ENCODE results near the gene PRKCH. TPM values are rescaled to one million over a fixed set of nuclear protein-coding genes. Genes with fewer than 3 reads are reported as not detected.

The PRKCH gene
- total RNA-seq, 1 donor = 3.3 TPM

- no peaks in the 10 kb centered on the region for H3K79me2 ChIP-seq (ENCODE audit: insufficient read depth, low read length)
- no peaks in the 10 kb centered on the region for H3K9me3 ChIP-seq (ENCODE audit: low read depth, low read length)
- no peak overlapping the region for H2AFZ ChIP-seq (ENCODE audit: low read length)
- no peak for DNase-seq (ENCODE audit: insufficient read length, low spot score, missing footprints)
- H3K36me3 ChIP-seq (ENCODE audit: insufficient read depth, low read length) = no peaks in the 10 kb centered on the region
- H3K4me3 ChIP-seq (ENCODE audit: insufficient read depth, low read length) = peak overlapping the region; percentile 47
- H4K20me1 ChIP-seq (ENCODE audit: insufficient read depth, low read length) = no peaks in the 10 kb centered on the region
- peaks cover 32% of the 10 kb centered on the region for H3K4me1 ChIP-seq (ENCODE audit: insufficient read depth, low read length)
- H3K4me2 ChIP-seq (ENCODE audit: insufficient read depth, low read length) = peak overlapping the region; percentile 73
- TF ChIP-seq, protein P1, sequence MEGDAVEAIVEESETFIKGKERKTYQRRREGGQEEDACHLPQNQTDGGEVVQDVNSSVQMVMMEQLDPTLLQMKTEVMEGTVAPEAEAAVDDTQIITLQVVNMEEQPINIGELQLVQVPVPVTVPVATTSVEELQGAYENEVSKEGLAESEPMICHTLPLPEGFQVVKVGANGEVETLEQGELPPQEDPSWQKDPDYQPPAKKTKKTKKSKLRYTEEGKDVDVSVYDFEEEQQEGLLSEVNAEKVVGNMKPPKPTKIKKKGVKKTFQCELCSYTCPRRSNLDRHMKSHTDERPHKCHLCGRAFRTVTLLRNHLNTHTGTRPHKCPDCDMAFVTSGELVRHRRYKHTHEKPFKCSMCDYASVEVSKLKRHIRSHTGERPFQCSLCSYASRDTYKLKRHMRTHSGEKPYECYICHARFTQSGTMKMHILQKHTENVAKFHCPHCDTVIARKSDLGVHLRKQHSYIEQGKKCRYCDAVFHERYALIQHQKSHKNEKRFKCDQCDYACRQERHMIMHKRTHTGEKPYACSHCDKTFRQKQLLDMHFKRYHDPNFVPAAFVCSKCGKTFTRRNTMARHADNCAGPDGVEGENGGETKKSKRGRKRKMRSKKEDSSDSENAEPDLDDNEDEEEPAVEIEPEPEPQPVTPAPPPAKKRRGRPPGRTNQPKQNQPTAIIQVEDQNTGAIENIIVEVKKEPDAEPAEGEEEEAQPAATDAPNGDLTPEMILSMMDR (IDR thresholded peaks at IDR 0.05; ENCODE audit: extremely low read depth, low read depth, low read length) = no peak
- H3K27me3 ChIP-seq (ENCODE audit: insufficient read depth, low read length) = no peaks in the 10 kb centered on the region
- H3K27ac ChIP-seq (ENCODE audit: low read depth, low read length) = peak overlapping the region; percentile 84
These were observed 215.5 kb downstream of the PRKCH start for GRCh38 chr14:61536661-61537562.

- H3K9me3 ChIP-seq (ENCODE audit: low read depth, low read length) = no peaks in the 10 kb centered on the region
- H3K27me3 ChIP-seq (ENCODE audit: insufficient read depth, low read length) = no peaks in the 10 kb centered on the region
- peak; percentile 31 for DNase-seq (ENCODE audit: insufficient read length, low spot score, missing footprints)
- no peaks in the 10 kb centered on the region for H3K79me2 ChIP-seq (ENCODE audit: insufficient read depth, low read length)
- TF ChIP-seq, protein P1 (IDR thresholded peaks at IDR 0.05; ENCODE audit: extremely low read depth, low read depth, low read length) = no peak
- no peaks in the 10 kb centered on the region for H3K36me3 ChIP-seq (ENCODE audit: insufficient read depth, low read length)
- H4K20me1 ChIP-seq (ENCODE audit: insufficient read depth, low read length) = no peaks in the 10 kb centered on the region
- H3K27ac ChIP-seq (ENCODE audit: low read depth, low read length) = peak overlapping the region; percentile 84
- H3K4me3 ChIP-seq (ENCODE audit: insufficient read depth, low read length) = peak overlapping the region; percentile 47
- peak overlapping the region; percentile 36 for H2AFZ ChIP-seq (ENCODE audit: low read length)
- H3K4me2 ChIP-seq (ENCODE audit: insufficient read depth, low read length) = peak overlapping the region; percentile 73
- peaks cover 32% of the 10 kb centered on the region for H3K4me1 ChIP-seq (ENCODE audit: insufficient read depth, low read length)
These were observed 216.4 kb downstream of the PRKCH start for GRCh38 chr14:61537563-61538463.

DNA sequence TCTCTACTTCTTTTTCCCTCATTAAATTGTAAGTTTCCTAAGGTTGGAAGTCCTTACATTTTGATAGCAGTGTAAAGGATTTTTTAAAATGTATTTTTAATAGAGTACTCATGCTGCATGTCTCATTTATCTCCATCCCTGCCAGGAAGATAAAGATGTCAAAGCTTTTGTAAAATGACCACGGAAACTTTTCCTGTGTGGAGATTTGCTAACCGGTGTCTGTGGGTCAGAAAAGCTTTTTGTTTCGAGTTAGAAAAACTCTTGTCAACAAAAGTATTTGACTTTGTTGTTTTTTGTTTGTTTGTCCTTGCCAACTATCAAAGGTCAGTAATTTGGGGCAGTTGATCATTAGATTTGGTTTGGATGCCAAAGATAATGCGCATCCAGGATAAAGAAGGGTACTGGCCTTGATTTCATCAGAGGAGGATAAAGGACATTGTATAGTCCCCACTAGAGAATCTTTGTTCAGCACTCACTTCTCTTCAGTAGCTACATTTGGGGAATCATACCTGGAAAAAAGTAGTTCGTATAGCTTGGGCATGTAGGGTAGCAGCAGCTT lies 217.2 kb downstream of the PRKCH start:
- Histone ChIP-seq H3K27ac (ENCODE audit: low read depth, low read length) (peak overlapping the region; percentile 84), H3K79me2 (ENCODE audit: insufficient read depth, low read length) (no peaks in the 10 kb centered on the region), H4K20me1 (ENCODE audit: insufficient read depth, low read length) (no peaks in the 10 kb centered on the region), H3K9me3 (ENCODE audit: low read depth, low read length) (no peaks in the 10 kb centered on the region), H2AFZ (ENCODE audit: low read length) (no peak overlapping the region), H3K27me3 (ENCODE audit: insufficient read depth, low read length) (no peaks in the 10 kb centered on the region), H3K4me2 (ENCODE audit: insufficient read depth, low read length) (no peak overlapping the region), H3K36me3 (ENCODE audit: insufficient read depth, low read length) (no peaks in the 10 kb centered on the region), H3K4me1 (ENCODE audit: insufficient read depth, low read length) (peaks cover 37% of the 10 kb centered on the region), H3K4me3 (ENCODE audit: insufficient read depth, low read length) (no peak overlapping the region)
- DNase-seq (ENCODE audit: insufficient read length, low spot score, missing footprints) = no peak
- TF ChIP-seq, protein P1 (IDR thresholded peaks at IDR 0.05; ENCODE audit: extremely low read depth, low read depth, low read length) = no peak
